Peyer's patch (tissue), 4 donors: Measurements from ENCODE around the gene NAT10.

Experiments
- CTCF ChIP-seq, 6 experiments: fragments of 450-650 bp in 4 of 6; fragments of 200-600 bp in 2 of 6; sonication (generic) in 1 of 6; IDR thresholded peaks; one replicate each; pipeline ENCODE4 v1.5.1; 2017 to 2019; ENCODE audit warnings: antibody characterized with exemption in 6 of 6, mild to moderate bottlenecking in 3 of 6, moderate library complexity in 1 of 6
- POLR2A ChIP-seq, 2 donors: fragments of 450-650 bp; IDR thresholded peaks; one replicate each; pipeline ENCODE4 v1.5.1; 2017; ENCODE audit warnings: antibody characterized with exemption in 2 of 2, mild to moderate bottlenecking in 2 of 2, moderate library complexity in 2 of 2

DNA sequence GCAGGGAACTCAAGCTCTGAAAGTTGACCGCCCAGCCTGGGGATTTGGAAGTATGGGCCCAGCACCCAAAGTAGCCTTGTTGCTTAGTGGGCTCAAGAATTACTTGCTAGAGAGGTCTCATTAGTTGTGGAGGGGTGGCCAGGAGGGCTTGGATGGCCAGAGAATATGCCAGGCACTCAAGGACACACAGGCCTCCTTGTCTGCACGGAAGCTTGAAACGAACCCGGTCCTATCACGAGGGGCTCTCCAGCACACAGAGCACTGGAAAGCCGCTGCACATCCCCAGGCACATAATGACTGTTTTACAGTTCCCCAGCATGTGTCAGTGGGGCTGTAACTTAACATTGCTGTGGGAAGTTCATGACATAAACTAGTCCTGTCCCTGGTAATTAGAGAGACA lies 55.9 kb downstream of the NAT10 start:
- TF ChIP-seq CTCF (IDR thresholded peaks at IDR 0.05) (no peak), POLR2A (IDR thresholded peaks at IDR 0.05) (no peak)
